Heart right ventricle (tissue), 16 donors: ENCODE measurements around the gene PDE3A. TPM values are rescaled to one million over a fixed set of nuclear protein-coding genes. Genes with fewer than 3 reads are reported as not detected.
"Not testable (repeated sequence)": the region's sequence is repeated elsewhere in the genome, so short reads cannot be mapped to it uniquely, and the experiment has no call there.

Experiments
- ATAC-seq, 8 donors: fragments of 200-7000 bp; cut with Tn5 transposase; one replicate each; pipeline ENCODE4 v1.9.1; 2020; ENCODE audit warnings: mild to moderate bottlenecking in 8 of 8, moderate library complexity in 8 of 8, moderate number of reproducible peaks in 1 of 8
- DNase-seq, 2 donors: peaks; one replicate each; pipeline ENCODE4 v3.0.0-alpha.2; 2020
- H3K27ac ChIP-seq, 10 donors: fragments of 200-600 bp; sonication (generic) in 2 of 10; one replicate each; pipeline versions ENCODE4 v1.5.0 to v1.8.0; 2020 to 2022; ENCODE audit warnings: mild to moderate bottlenecking in 3 of 10
- H3K27me3 ChIP-seq, 7 donors: fragments of 200-600 bp; one replicate each; pipeline ENCODE4 v1.8.0; 2021 to 2022; ENCODE audit warnings: mild to moderate bottlenecking in 2 of 7
- H3K36me3 ChIP-seq, 9 donors: fragments of 200-600 bp; sonication (generic) in 1 of 9; one replicate each; pipeline versions ENCODE4 v1.5.0 to v1.8.0; 2020 to 2022; ENCODE audit warnings: mild to moderate bottlenecking in 2 of 9
- H3K4me1 ChIP-seq, 9 donors: fragments of 200-600 bp; sonication (generic) in 1 of 9; one replicate each; pipeline versions ENCODE4 v1.5.0 to v1.8.0; 2020 to 2022; ENCODE audit warnings: mild to moderate bottlenecking in 4 of 9
- H3K4me3 ChIP-seq, 10 donors: fragments of 200-600 bp; sonication (generic) in 2 of 10; one replicate each; pipeline versions ENCODE4 v1.5.0 to v1.8.0; 2020 to 2022; ENCODE audit warnings: mild to moderate bottlenecking in 7 of 10, moderate library complexity in 2 of 10
- H3K9me3 ChIP-seq, 11 donors: fragments of 200-600 bp in 10 of 11; sonication (generic) in 2 of 11; one replicate each; pipeline versions ENCODE4 v1.5.0 to v1.8.0; 2013 to 2022; ENCODE audit warnings: mild to moderate bottlenecking in 2 of 11, control low read depth in 1 of 11, moderate library complexity in 1 of 11
- WGBS, 2 donors: extraction: QIAGEN DNeasy Blood & Tissue Kit; methylation state at CpG; one replicate each; pipeline ENCODE4 v1.1.7; 2013; ENCODE audit warnings: inconsistent platforms in 1 of 2; 5-methylcytosine and 5-hydroxymethylcytosine counted together
- intact Hi-C, 10 donors: fragments of 100-400 bp; cut with DNase I; formaldehyde crosslinking; loops; one replicate each; pipeline versions ENCODE4 v1.11.1 to v1.14.2; 2022
- polyA plus RNA-seq, 2 donors: library from polyadenylated mRNA; stranded (reverse); fragments of 200-250 nt; gene quantifications; one replicate each; pipeline ENCODE4 v1.2.3, GENCODE V29; 2013
- total RNA-seq, 10 donors: library from RNA; stranded (reverse); fragmentation: NEBNext Ultra II Directional in 3 of 10; extraction: Animal tissue kit (Norgen Biotek cat#: 25700) in 3 of 10; gene quantifications; one replicate each; pipeline versions ENCODE4 v1.2.1 to v1.2.4, GENCODE V29; 2021 to 2023
- TF ChIP-seq, protein P1 (sequence below), 9 donors: fragments of 200-600 bp; sonication (generic) in 2 of 9; IDR thresholded peaks; one replicate each; pipeline versions ENCODE4 v1.5.0 to v1.8.0; 2021 to 2022; ENCODE audit warnings: antibody characterized with exemption in 9 of 9, mild to moderate bottlenecking in 5 of 9, moderate library complexity in 1 of 9
- donor health status: Arrhythmogenic right ventricular cardiomyopathy.
- donor health status: ischemic (EF 13 %, LVEDD 7.1; RV severe dilation, severe dysfunction).
- donor health status: healthy with polysubstance abuse.
- donor health status: DM: no; HTN: yes; CAD: no.
- donor health status: DM: no; HTN: no; CAD: no.
- donor health status: ischemic (EF 25% LVEDD 6.9; RV normal size, moderate dysfunction).
- donor health status: ischemic (EF 25% LVEDD 5.7; RV mildly dilated, moderate dysfunction).
- donor health status: healthy.
- donor health status: DM: yes; HTN: yes; CAD: no.
- donor health status: Ischemic cardiomyopathy.
- donor health status: ischemic (EF 35%, LVEDD 5.7; RV mildly dilated, moderate dysfunction).
- donor health status: nonischemic (EF 11% LVEDD 7.7; RV severe dilation, severe dysfunction).
- donor health status: DM: yes; HTN: yes; CAD: no.
- donor health status: PGD.
- donor health status: ischemic (EF 29% LVEDD 5.4; RV normal size, mild dysfunction).
- donor health status: nonischemic (EF 23%, LVEDD 6.1; RV moderate dilation, normal function).

The PDE3A gene
- total and polyA plus RNA-seq, 12 donors = 18.8 to 362 (median 209) TPM

DNA sequence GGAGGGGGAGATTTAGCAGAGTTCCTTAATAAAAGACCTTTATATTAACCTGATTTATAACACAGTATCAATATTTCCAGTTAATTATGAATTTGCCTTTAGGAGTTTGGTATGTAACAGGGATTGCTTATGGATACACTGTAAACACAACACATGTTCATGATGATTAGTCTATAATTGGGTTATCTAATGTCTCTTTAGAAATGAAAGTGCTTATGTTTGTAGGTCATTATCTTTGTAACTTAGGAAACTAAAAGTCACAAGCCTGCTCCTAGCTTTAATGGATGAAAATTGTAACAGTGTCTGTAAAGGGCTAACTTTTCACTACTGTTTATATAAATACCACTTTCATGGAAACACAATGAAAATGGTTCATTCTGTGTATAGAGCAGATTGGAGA is 9.4 kb downstream of the PDE3A start:
- H3K27ac ChIP-seq = peak overlapping the region in 7 of 10 donors; percentile 16 to 97 (median 95)
- peaks cover 0 to 5% (median 0%) of the 10 kb centered on the region in 7 donors for H3K27me3 ChIP-seq
- no peaks in the 10 kb centered on the region for H3K36me3 ChIP-seq
- intact Hi-C loops = loop anchor here in 6 of 10 donors (5.0 to 10.0 kb wide), 6 partner anchors 167 to 633 kb away; no protein-coding TSS in a partner anchor
- H3K4me1 ChIP-seq = peaks cover 0 to 58% (median 15%) of the 10 kb centered on the region in 9 donors
- ATAC-seq (peak in 3 of 8 donors; percentile 17 to 60 (median 34)), DNase-seq (no peak)
- H3K4me3 ChIP-seq = peak overlapping the region in 6 of 10 donors; percentile 2 to 79 (median 18)
- TF ChIP-seq, protein P1, sequence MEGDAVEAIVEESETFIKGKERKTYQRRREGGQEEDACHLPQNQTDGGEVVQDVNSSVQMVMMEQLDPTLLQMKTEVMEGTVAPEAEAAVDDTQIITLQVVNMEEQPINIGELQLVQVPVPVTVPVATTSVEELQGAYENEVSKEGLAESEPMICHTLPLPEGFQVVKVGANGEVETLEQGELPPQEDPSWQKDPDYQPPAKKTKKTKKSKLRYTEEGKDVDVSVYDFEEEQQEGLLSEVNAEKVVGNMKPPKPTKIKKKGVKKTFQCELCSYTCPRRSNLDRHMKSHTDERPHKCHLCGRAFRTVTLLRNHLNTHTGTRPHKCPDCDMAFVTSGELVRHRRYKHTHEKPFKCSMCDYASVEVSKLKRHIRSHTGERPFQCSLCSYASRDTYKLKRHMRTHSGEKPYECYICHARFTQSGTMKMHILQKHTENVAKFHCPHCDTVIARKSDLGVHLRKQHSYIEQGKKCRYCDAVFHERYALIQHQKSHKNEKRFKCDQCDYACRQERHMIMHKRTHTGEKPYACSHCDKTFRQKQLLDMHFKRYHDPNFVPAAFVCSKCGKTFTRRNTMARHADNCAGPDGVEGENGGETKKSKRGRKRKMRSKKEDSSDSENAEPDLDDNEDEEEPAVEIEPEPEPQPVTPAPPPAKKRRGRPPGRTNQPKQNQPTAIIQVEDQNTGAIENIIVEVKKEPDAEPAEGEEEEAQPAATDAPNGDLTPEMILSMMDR (IDR thresholded peaks at IDR 0.05) = no peak
- no peaks in the 10 kb centered on the region for H3K9me3 ChIP-seq

DNA sequence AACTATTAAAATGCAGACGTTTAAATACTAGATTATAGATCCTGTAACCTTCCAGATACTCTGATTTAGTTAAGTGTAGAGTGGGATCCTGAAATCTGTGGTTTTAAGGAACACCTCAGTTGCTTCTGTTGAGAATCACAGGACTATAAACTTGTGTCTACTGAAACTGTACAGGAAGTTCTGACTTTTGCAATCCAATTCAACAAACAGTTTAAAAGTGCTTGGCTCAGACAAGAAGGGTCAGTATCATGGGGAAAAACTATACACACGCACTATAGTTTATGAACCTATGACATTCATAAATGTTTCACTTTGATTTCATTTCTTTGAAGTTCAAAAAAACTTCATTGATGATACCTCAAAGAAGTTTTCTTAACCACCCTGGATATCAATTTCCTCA is 13.8 kb downstream of the PDE3A start:
- Histone ChIP-seq H3K9me3 (peaks cover 0 to 10% (median 0%) of the 10 kb centered on the region in 11 donors), H3K36me3 (peaks cover 0 to 7% (median 0%) of the 10 kb centered on the region in 9 donors), H3K27me3 (no peaks in the 10 kb centered on the region), H3K27ac (peak overlapping the region in 7 of 10 donors; percentile 10 to 97 (median 38)), H3K4me3 (no peak overlapping the region), H3K4me1 (peaks cover 0 to 68% (median 16%) of the 10 kb centered on the region in 9 donors)
- DNase-seq (no peak), ATAC-seq (no peak)
- intact Hi-C loops = no loop called here
- TF ChIP-seq, protein P1 (IDR thresholded peaks at IDR 0.05) = no peak
- WGBS, 2 donors = 48 to 53% methylated on average over 2 of the region's 2 CpGs

DNA sequence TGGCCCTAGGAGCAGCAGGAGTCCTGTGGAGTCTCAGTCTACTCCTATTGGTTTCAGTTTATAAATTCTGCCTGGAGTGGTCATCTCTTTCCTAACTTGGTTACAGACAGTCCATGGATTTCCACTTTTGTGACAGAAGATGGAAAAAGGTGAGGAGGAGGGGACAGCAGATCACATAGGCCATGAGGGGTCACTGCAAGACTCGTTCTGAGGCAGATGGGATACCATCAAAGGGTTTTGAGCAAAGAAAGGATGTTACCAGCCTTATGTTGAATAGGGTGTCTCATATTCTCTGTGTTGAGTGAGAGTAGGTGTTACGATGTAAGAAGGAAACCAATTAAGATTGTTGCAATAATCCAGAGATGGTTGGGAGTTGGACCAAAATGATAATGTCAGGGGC is 15.3 kb downstream of the PDE3A start:
- peak overlapping the region in 4 of 10 donors; percentile 10 to 95 (median 36) for H3K27ac ChIP-seq
- peak in 5 of 8 donors; percentile 7 to 53 (median 27) for ATAC-seq
- H3K9me3 ChIP-seq = peaks cover 0 to 10% (median 0%) of the 10 kb centered on the region in 11 donors
- 40 to 48% methylated on average over 2 of the region's 2 CpGs for WGBS, 2 donors
- no peak for DNase-seq
- H3K4me3 ChIP-seq = no peak overlapping the region
- TF ChIP-seq, protein P1 (IDR thresholded peaks at IDR 0.05) = no peak
- peaks cover 0 to 7% (median 0%) of the 10 kb centered on the region in 9 donors for H3K36me3 ChIP-seq
- intact Hi-C loops = no loop called here
- no peaks in the 10 kb centered on the region for H3K27me3 ChIP-seq
- peaks cover 0 to 65% (median 16%) of the 10 kb centered on the region in 9 donors for H3K4me1 ChIP-seq

GRCh38 chr12:20384836-20385235 is 16.5 kb downstream of the PDE3A start:
- H3K9me3 ChIP-seq = peaks cover 0 to 10% (median 0%) of the 10 kb centered on the region in 11 donors
- H3K36me3 ChIP-seq, H3K4me3 ChIP-seq, ATAC-seq, intact Hi-C loops, DNase-seq, H3K27me3 ChIP-seq, H3K27ac ChIP-seq: not testable (repeated sequence)
- WGBS, 2 donors = 87 to 94% methylated on average over 6 of the region's 6 CpGs
- H3K4me1 ChIP-seq = peaks cover 4 to 65% (median 22%) of the 10 kb centered on the region in 9 donors

DNA sequence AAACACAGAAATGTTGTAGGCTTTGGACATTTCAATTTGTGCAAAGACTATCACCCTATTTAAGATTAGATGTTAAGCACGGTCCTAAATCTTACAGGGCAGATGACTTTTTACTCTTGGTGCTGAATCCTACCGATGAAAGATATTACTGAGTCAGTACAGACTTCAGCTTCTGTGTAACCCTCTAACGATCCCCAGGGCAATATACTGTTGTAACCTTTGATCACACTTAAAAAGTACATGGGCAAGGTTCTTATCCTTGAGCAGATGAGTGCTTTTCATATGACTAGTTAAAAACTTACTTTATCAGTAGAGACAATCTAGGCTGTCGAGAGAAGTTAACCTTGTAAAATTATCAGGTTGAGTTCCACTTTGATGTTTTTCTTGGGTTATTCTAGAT is 22.5 kb downstream of the PDE3A start:
- intact Hi-C loops = loop anchor here in 1 of 10 donors (10.0 kb wide), 1 partner anchor 154 kb away; no protein-coding TSS in a partner anchor

More for the DNA sequence above, 22.5 kb downstream of the PDE3A start:
- TF ChIP-seq, protein P1 (IDR thresholded peaks at IDR 0.05) = no peak
- Histone ChIP-seq H3K36me3 (no peaks in the 10 kb centered on the region), H3K4me3 (peak overlapping the region in 3 of 10 donors; percentile 9 to 16 (median 12)), H3K9me3 (peaks cover 0 to 3% (median 0%) of the 10 kb centered on the region in 11 donors), H3K27me3 (no peaks in the 10 kb centered on the region), H3K27ac (peak overlapping the region in 8 of 10 donors; percentile 50 to 73 (median 69)), H3K4me1 (peaks cover 4 to 51% (median 31%) of the 10 kb centered on the region in 9 donors)
- whole genome bisulfite sequencing, 2 donors = 31 to 32% methylated on average over 4 of the region's 4 CpGs
- DNase-seq = no peak
- peak in 4 of 8 donors; percentile 19 to 35 (median 21) for ATAC-seq
